ENCODE results near the gene INSC. TPM values are rescaled to one million over a fixed set of nuclear protein-coding genes. Genes with fewer than 3 reads are reported as not detected.

INSC gene
- polyA plus RNA-seq, 3 donors: not detected

DNA sequence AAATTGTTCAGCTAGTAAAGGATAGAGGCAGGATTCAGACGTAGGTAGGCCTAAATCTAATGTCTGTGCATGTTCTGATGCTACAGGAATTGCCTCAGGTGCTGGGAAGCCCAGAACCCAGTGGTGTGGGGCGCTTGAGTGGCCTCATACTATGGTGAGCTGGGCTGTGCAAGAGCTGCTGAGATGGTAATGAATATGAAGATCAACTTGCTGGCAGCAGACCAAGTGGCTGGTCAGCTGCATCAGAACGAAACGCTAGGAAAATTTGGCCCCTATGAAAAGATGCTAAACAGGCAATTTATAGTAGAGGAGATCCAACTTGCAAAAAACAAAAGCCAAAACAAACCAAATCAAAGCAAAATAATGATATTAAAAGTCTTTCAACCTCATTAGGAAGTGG, 102.7 kb downstream of the INSC start:
- Histone ChIP-seq H4K20me1 (ENCODE audit: insufficient read depth, low read length) (no peaks in the 10 kb centered on the region), H3K4me1 (ENCODE audit: control insufficient read depth in 1 of 2, insufficient read depth in 2 of 2, low read length in 2 of 2) (peaks cover 13 to 19% of the 10 kb centered on the region in 2 donors), H3K79me2 (ENCODE audit: insufficient read depth, low read length) (no peaks in the 10 kb centered on the region), H3K27me3 (ENCODE audit: control insufficient read depth in 2 of 2, insufficient read depth in 2 of 2, low read length in 2 of 2) (no peaks in the 10 kb centered on the region), H3K4me3 (replicated peaks in 1 of 3; ENCODE audit: low read depth in 2 of 3, low read length in 3 of 3) (no peak overlapping the region), H3K36me3 (replicated peaks in 1 of 2; ENCODE audit: control insufficient read depth in 1 of 2, insufficient read depth in 2 of 2, low read length in 2 of 2) (no peaks in the 10 kb centered on the region), H3K27ac (ENCODE audit: low read depth in 1 of 2, low read length in 2 of 2) (no peak overlapping the region), H3K9me3 (replicated peaks in 1 of 2; ENCODE audit: control insufficient read depth in 1 of 2, insufficient read depth in 1 of 2, low read length in 2 of 2) (no peaks in the 10 kb centered on the region), H3K4me2 (replicated peaks; ENCODE audit: extremely low read depth, low read length, poor library complexity, severe bottlenecking) (no peak overlapping the region), H3K9ac (ENCODE audit: insufficient read depth, low read length, poor library complexity, severe bottlenecking) (no peak overlapping the region), H2AFZ (ENCODE audit: insufficient read depth, low read depth, low read length, poor library complexity, severe bottlenecking) (no peak overlapping the region)
- Mint-ChIP-seq H3K4me3 (no peak overlapping the region), H3K36me3 (no peaks in the 10 kb centered on the region), H3K27ac (no peak overlapping the region), H3K27me3 (ENCODE audit: low read depth in 3 of 3) (peaks cover 0 to 1% (median 0%) of the 10 kb centered on the region in 3 donors), H3K4me1 (peaks cover 41% of the 10 kb centered on the region), H3K9me3 (peaks cover 0 to 6% (median 3%) of the 10 kb centered on the region in 7 donors)
- DNase-seq: no peak
- TF ChIP-seq, protein P1, sequence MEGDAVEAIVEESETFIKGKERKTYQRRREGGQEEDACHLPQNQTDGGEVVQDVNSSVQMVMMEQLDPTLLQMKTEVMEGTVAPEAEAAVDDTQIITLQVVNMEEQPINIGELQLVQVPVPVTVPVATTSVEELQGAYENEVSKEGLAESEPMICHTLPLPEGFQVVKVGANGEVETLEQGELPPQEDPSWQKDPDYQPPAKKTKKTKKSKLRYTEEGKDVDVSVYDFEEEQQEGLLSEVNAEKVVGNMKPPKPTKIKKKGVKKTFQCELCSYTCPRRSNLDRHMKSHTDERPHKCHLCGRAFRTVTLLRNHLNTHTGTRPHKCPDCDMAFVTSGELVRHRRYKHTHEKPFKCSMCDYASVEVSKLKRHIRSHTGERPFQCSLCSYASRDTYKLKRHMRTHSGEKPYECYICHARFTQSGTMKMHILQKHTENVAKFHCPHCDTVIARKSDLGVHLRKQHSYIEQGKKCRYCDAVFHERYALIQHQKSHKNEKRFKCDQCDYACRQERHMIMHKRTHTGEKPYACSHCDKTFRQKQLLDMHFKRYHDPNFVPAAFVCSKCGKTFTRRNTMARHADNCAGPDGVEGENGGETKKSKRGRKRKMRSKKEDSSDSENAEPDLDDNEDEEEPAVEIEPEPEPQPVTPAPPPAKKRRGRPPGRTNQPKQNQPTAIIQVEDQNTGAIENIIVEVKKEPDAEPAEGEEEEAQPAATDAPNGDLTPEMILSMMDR (IDR thresholded peaks at IDR 0.05): no peak
- intact Hi-C loops (cut with micrococcal nuclease): no loop called here
- WGBS (ENCODE audit: insufficient coverage): 92% methylated on average over 2 of the region's 4 CpGs

DNA sequence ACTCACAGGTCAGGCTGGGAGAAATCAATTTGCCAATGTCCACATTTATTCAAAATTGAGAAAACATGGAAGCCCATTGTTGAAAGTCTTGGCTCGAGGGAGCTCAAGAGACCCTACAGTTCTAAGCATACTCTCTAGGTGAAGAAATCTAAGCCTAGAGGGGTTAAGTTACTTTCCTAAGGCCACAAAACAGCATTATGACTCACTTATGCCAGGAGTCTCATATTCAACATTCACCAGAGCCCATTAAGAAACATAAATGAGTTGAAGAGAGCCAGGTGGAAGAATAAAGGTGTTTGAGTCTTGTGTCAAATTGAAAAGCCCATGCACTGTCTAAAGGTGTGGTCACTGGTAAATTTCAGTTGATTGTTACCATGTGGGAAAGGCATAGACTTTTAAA, 108.1 kb downstream of the INSC start:
- Histone ChIP-seq H3K4me2 (replicated peaks; ENCODE audit: extremely low read depth, low read length, poor library complexity, severe bottlenecking) (no peak overlapping the region), H3K4me1 (ENCODE audit: control insufficient read depth in 1 of 2, insufficient read depth in 2 of 2, low read length in 2 of 2) (peaks cover 13 to 19% of the 10 kb centered on the region in 2 donors)
- no peak overlapping the region for H3K4me3 Mint-ChIP-seq

More for the DNA sequence above, 108.1 kb downstream of the INSC start:
- H3K9me3 Mint-ChIP-seq: peaks cover 0 to 7% (median 3%) of the 10 kb centered on the region in 7 donors
- DNase-seq: no peak
- no peaks in the 10 kb centered on the region for H4K20me1 ChIP-seq (ENCODE audit: insufficient read depth, low read length)
- H3K27me3 Mint-ChIP-seq (ENCODE audit: low read depth in 3 of 3): peaks cover 0 to 2% (median 0%) of the 10 kb centered on the region in 3 donors
- intact Hi-C loops (cut with micrococcal nuclease): no loop called here
- TF ChIP-seq, protein P1 (IDR thresholded peaks at IDR 0.05): no peak
- peaks cover 28% of the 10 kb centered on the region for H3K4me1 Mint-ChIP-seq
- H3K9me3 ChIP-seq (replicated peaks in 1 of 2; ENCODE audit: control insufficient read depth in 1 of 2, insufficient read depth in 1 of 2, low read length in 2 of 2): no peaks in the 10 kb centered on the region
- no peak overlapping the region for H2AFZ ChIP-seq (ENCODE audit: insufficient read depth, low read depth, low read length, poor library complexity, severe bottlenecking)
- no peaks in the 10 kb centered on the region for H3K36me3 ChIP-seq (replicated peaks in 1 of 2; ENCODE audit: control insufficient read depth in 1 of 2, insufficient read depth in 2 of 2, low read length in 2 of 2)
- H3K4me3 ChIP-seq (replicated peaks in 1 of 3; ENCODE audit: low read depth in 2 of 3, low read length in 3 of 3): no peak overlapping the region
- no peaks in the 10 kb centered on the region for H3K79me2 ChIP-seq (ENCODE audit: insufficient read depth, low read length)
- no peak overlapping the region for H3K27ac Mint-ChIP-seq
- peaks cover 0 to 2% of the 10 kb centered on the region in 2 donors for H3K27me3 ChIP-seq (ENCODE audit: control insufficient read depth in 2 of 2, insufficient read depth in 2 of 2, low read length in 2 of 2)
- H3K9ac ChIP-seq (ENCODE audit: insufficient read depth, low read length, poor library complexity, severe bottlenecking): no peak overlapping the region
- H3K27ac ChIP-seq (ENCODE audit: low read depth in 1 of 2, low read length in 2 of 2): no peak overlapping the region
- no CpG with 5 or more reads among the region's 1 CpG for WGBS (ENCODE audit: insufficient coverage)
- no peaks in the 10 kb centered on the region for H3K36me3 Mint-ChIP-seq

Data from CD14-positive monocyte (primary cell).